Stimulated activated CD8-positive, alpha-beta memory T cell treated with anti-CD3 and anti-CD28 coated beads, Interleukin-7, amount 100 ng/mL, for 48 hours (primary cell): Measurements from ENCODE around the gene ATP11A.
"Not testable (repeated sequence)": the region's sequence is repeated elsewhere in the genome, so short reads cannot be mapped to it uniquely, and the experiment has no call there.

ENCODE experiments used
- DNase-seq, 2 donors: peaks; one replicate each; pipeline ENCODE4 v3.0.0-alpha.2; 2020; ENCODE audit warnings: low read depth in 1 of 2; ENCODE audit errors: extremely low read depth in 1 of 2

The ATP11A gene

GRCh38 chr13:112669881-112670499 is 19.8 kb upstream of the ATP11A start:
- no peak for DNase-seq

- no peak for DNase-seq
Measured at GRCh38 chr13:112670864-112671263, 19.0 kb upstream of the ATP11A start.

- no peak for DNase-seq
Measured at GRCh38 chr13:112671359-112671758, 18.5 kb upstream of the ATP11A start.

GRCh38 chr13:112672651-112673284 is 17.1 kb upstream of the ATP11A start:
- no peak for DNase-seq

- DNase-seq: no peak
Measured at GRCh38 chr13:112674412-112675365, 15.1 kb upstream of the ATP11A start.

GRCh38 chr13:112675366-112675756 is 14.5 kb upstream of the ATP11A start:
- DNase-seq: no peak

GRCh38 chr13:112677421-112677962 is 12.3 kb upstream of the ATP11A start:
- not testable (repeated sequence) for DNase-seq

- DNase-seq: no peak
Measured at GRCh38 chr13:112679381-112679780, 10.5 kb upstream of the ATP11A start.

GRCh38 chr13:112679932-112680677 is 9.7 kb upstream of the ATP11A start:
- DNase-seq: no peak

- no peak for DNase-seq
Measured at GRCh38 chr13:112680741-112681360, 9.0 kb upstream of the ATP11A start.

GRCh38 chr13:112683581-112683980 is 6.3 kb upstream of the ATP11A start:
- DNase-seq: no peak

- DNase-seq: no peak
Measured at GRCh38 chr13:112684071-112684845, 5.6 kb upstream of the ATP11A start.

- not testable (repeated sequence) for DNase-seq
Measured at GRCh38 chr13:112685189-112685805, 4.5 kb upstream of the ATP11A start.

GRCh38 chr13:112685896-112686295 is 3.9 kb upstream of the ATP11A start:
- DNase-seq: no peak

GRCh38 chr13:112686364-112686763 is 3.5 kb upstream of the ATP11A start:
- DNase-seq: no peak

- DNase-seq: no peak
Measured at GRCh38 chr13:112686987-112687386, 2.9 kb upstream of the ATP11A start.

- no peak for DNase-seq
Measured at GRCh38 chr13:112687836-112688559, 1.8 kb upstream of the ATP11A start.

GRCh38 chr13:112688560-112689302 is 1.1 kb upstream of the ATP11A start:
- DNase-seq: peak; percentile 27 to 64
